Natural killer cell (primary cell): ENCODE data around the gene MOV10L1. TPM values are rescaled to one million over a fixed set of nuclear protein-coding genes. Genes with fewer than 3 reads are reported as not detected.

Source experiments
- ATAC-seq, 3 donors: fragments of 150-1000 bp in 2 of 3; fragments of 200-7000 bp in 1 of 3; cut with Tn5 transposase; 1 replicate in 1 of 3; 2 replicates in 2 of 3; pipeline ENCODE4 v1.10.0; 2021; ENCODE audit warnings: mild to moderate bottlenecking in 2 of 3, moderate library complexity in 2 of 3
- DNase-seq, 2 donors: peaks; one replicate each; pipeline versions ENCODE4 v3.0.0 to v3.0.0-alpha.2; 2013 to 2021; ENCODE audit warnings: mixed read lengths in 1 of 2
- H3K27ac ChIP-seq: one replicate; pipeline ENCODE4 v1.5.1; 2013; ENCODE audit warnings: mild to moderate bottlenecking, low read length
- H3K27me3 ChIP-seq: one replicate; pipeline ENCODE4 v1.6.1; 2013; ENCODE audit warnings: low read length; ENCODE audit not compliant: control insufficient read depth, insufficient read depth
- H3K36me3 ChIP-seq: one replicate; pipeline ENCODE4 v1.6.1; 2013; ENCODE audit warnings: low read length; ENCODE audit not compliant: control insufficient read depth, insufficient read depth
- H3K4me1 ChIP-seq: one replicate; pipeline ENCODE4 v1.6.1; 2013; ENCODE audit warnings: low read length; ENCODE audit not compliant: control insufficient read depth, insufficient read depth
- H3K4me3 ChIP-seq: one replicate; pipeline ENCODE4 v1.5.1; 2013; ENCODE audit warnings: low read length
- H3K9me3 ChIP-seq: one replicate; pipeline ENCODE4 v1.6.1; 2013; ENCODE audit warnings: low read length; ENCODE audit not compliant: control insufficient read depth, insufficient read depth
- H3K27ac Mint-ChIP-seq, 2 donors: one replicate each; pipeline ENCODE4 v1.8.0; 2022; ENCODE audit warnings: mild to moderate bottlenecking in 2 of 2, mixed read lengths in 2 of 2, moderate library complexity in 1 of 2
- H3K27me3 Mint-ChIP-seq, 2 donors: one replicate each; pipeline ENCODE4 v1.8.0; 2022; ENCODE audit warnings: low read depth in 2 of 2, mixed read lengths in 2 of 2
- H3K36me3 Mint-ChIP-seq: one replicate; pipeline ENCODE4 v1.8.0; 2022; ENCODE audit warnings: mixed read lengths
- H3K4me1 Mint-ChIP-seq, 2 donors: one replicate each; pipeline ENCODE4 v1.8.0; 2022; ENCODE audit warnings: mixed read lengths in 2 of 2
- H3K4me3 Mint-ChIP-seq: one replicate; pipeline ENCODE4 v1.8.0; 2022; ENCODE audit warnings: mild to moderate bottlenecking, moderate library complexity, mixed read lengths
- H3K9me3 Mint-ChIP-seq, 2 donors: one replicate each; pipeline ENCODE4 v1.8.0; 2022; ENCODE audit warnings: mixed read lengths in 2 of 2
- CTCF ChIP-seq: fragments of 200-600 bp; IDR thresholded peaks from one replicate; pipeline ENCODE4 v1.8.0; 2022; ENCODE audit warnings: antibody characterized with exemption
- whole genome bisulfite sequencing: methylation state at CpG from one replicate; pipeline ENCODE4 v1.1.7; 2013; ENCODE audit warnings: missing lambda C conversion rate; ENCODE audit not compliant: insufficient coverage; 5-methylcytosine and 5-hydroxymethylcytosine counted together
- intact Hi-C: fragments of 100-400 bp; cut with micrococcal nuclease; formaldehyde crosslinking; loops from one replicate; pipeline ENCODE4 v1.14.2; 2022
- total RNA-seq, 4 donors: library from RNA; stranded (reverse); fragments of 120-200 nt in 1 of 4; gene quantifications; one replicate each; pipeline versions ENCODE4 v1.2.3 to v1.2.4, GENCODE V29; 2013 to 2022

Gene MOV10L1
- total RNA-seq, 3 donors from 2014 or later (not counting 1 experiment from before 2014, with no cell fraction given) = 1.0 to 1.7 TPM; not detected in 1

GRCh38 chr22:50186181-50186714 is 96.4 kb downstream of the MOV10L1 start:
- Histone ChIP-seq H3K4me3 (peak overlapping the region; percentile 58), H3K27me3 (no peaks in the 10 kb centered on the region), H3K36me3 (no peaks in the 10 kb centered on the region), H3K9me3 (no peaks in the 10 kb centered on the region), H3K27ac (peak overlapping the region; percentile 80), H3K4me1 (peaks cover 70% of the 10 kb centered on the region)
- Mint-ChIP-seq H3K4me1 (peaks cover 24 to 45% of the 10 kb centered on the region in 2 donors), H3K27me3 (peaks cover 0 to 2% of the 10 kb centered on the region in 2 donors), H3K4me3 (peak overlapping the region; percentile 91), H3K9me3 (no peaks in the 10 kb centered on the region), H3K36me3 (no peaks in the 10 kb centered on the region), H3K27ac (peak overlapping the region; percentile 90 to 91)
- DNase-seq (no peak), ATAC-seq (no peak)
- intact Hi-C loops = no loop called here
- 1% methylated on average over 47 of the region's 47 CpGs for WGBS
- no peak for TF ChIP-seq CTCF

DNA sequence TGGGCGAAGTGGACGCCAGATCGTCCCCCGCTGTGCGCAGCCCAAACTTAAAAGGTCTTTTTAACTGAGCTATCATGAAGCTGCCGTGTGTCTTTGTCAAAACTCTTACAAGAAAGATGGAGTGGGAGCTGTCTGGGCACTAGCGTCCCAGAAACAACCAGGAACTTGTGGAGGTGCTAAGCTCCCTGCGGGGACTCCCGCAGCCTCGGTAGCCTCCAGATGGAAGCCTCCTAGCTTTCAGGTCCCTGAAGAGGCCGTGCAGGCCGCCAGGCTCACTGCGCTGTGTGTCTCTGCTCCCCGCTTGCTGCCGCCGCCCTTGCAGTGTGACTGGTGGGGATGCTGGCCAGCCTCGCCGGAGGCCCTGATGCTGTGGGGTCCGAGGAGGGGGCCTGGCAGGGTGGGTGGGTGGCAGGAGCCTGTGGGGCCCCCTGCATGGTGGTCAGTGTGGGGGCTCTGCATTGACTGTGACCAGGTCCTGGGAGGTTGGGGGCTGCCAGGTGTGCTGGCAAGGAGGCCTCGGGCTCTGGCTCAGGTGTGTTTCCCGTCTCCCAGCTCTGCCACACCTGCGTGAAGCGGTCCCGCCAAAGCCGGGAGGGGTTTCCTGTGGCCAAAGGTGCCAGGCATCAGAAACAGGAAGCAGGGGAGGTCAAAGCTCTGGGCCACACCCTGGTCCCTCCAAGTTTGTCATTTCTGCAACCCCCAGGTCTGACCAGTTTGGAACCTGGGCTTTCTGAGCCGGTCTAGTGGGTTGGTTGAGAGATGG is 97.1 kb downstream of the MOV10L1 start:
- WGBS = 22% methylated on average over 26 of the region's 26 CpGs
- Histone ChIP-seq H3K4me3 (peak overlapping the region; percentile 49), H3K36me3 (no peaks in the 10 kb centered on the region), H3K4me1 (peaks cover 77% of the 10 kb centered on the region), H3K27ac (peak overlapping the region; percentile 80), H3K9me3 (no peaks in the 10 kb centered on the region), H3K27me3 (no peaks in the 10 kb centered on the region)
- TF ChIP-seq CTCF = no peak
- peaks cover 30 to 51% of the 10 kb centered on the region in 2 donors for H3K4me1 Mint-ChIP-seq
- ATAC-seq = peak in 1 of 3 donors; percentile 2
- intact Hi-C loops = no loop called here
- H3K9me3 Mint-ChIP-seq = no peaks in the 10 kb centered on the region
- H3K27ac Mint-ChIP-seq = peak overlapping the region; percentile 90 to 91
- peaks cover 0 to 2% of the 10 kb centered on the region in 2 donors for H3K27me3 Mint-ChIP-seq
- H3K4me3 Mint-ChIP-seq = peak overlapping the region; percentile 91
- peak in 1 of 2 donors; percentile 57 for DNase-seq
- no peaks in the 10 kb centered on the region for H3K36me3 Mint-ChIP-seq

- 96% methylated on average over 11 of the region's 11 CpGs for WGBS
- Histone ChIP-seq H3K9me3 (no peaks in the 10 kb centered on the region), H3K4me1 (peaks cover 90% of the 10 kb centered on the region), H3K4me3 (no peak overlapping the region), H3K27ac (peak overlapping the region; percentile 98), H3K36me3 (no peaks in the 10 kb centered on the region), H3K27me3 (no peaks in the 10 kb centered on the region)
- no peaks in the 10 kb centered on the region for H3K36me3 Mint-ChIP-seq
- no peaks in the 10 kb centered on the region for H3K9me3 Mint-ChIP-seq
- DNase-seq (no peak), ATAC-seq (no peak)
- H3K27me3 Mint-ChIP-seq = peaks cover 0 to 2% of the 10 kb centered on the region in 2 donors
- peak overlapping the region; percentile 90 to 91 for H3K27ac Mint-ChIP-seq
- intact Hi-C loops = no loop called here
- TF ChIP-seq CTCF = no peak
- H3K4me3 Mint-ChIP-seq = peak overlapping the region; percentile 40
- H3K4me1 Mint-ChIP-seq = peaks cover 40 to 62% of the 10 kb centered on the region in 2 donors
Measured at GRCh38 chr22:50188356-50188755, 98.5 kb downstream of the MOV10L1 start.
